ENCODE data around the gene AUTS2.

DNA sequence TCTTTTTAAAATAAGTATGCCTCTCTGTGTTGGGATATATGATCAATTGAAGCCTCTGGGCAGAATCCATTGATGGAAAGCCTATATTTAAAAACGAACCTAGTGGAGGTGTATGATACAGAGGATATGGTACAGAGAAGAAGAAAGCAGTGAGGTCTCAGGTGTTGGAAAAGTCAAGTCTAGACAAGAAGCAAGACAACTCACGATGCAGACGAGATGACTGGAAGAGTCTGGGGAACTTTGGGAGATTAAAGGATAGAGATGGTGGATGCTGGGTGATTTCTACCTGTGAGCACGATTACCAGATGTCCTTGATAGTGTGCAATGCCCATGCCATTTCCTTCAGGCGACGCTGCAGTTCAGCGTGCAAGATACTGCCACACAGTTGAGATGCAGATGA, 1009.0 kb downstream of the AUTS2 start:
- no peak for TF ChIP-seq POLR2A (IDR thresholded peaks at IDR 0.05)
- TF ChIP-seq, protein P1, sequence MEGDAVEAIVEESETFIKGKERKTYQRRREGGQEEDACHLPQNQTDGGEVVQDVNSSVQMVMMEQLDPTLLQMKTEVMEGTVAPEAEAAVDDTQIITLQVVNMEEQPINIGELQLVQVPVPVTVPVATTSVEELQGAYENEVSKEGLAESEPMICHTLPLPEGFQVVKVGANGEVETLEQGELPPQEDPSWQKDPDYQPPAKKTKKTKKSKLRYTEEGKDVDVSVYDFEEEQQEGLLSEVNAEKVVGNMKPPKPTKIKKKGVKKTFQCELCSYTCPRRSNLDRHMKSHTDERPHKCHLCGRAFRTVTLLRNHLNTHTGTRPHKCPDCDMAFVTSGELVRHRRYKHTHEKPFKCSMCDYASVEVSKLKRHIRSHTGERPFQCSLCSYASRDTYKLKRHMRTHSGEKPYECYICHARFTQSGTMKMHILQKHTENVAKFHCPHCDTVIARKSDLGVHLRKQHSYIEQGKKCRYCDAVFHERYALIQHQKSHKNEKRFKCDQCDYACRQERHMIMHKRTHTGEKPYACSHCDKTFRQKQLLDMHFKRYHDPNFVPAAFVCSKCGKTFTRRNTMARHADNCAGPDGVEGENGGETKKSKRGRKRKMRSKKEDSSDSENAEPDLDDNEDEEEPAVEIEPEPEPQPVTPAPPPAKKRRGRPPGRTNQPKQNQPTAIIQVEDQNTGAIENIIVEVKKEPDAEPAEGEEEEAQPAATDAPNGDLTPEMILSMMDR (IDR thresholded peaks at IDR 0.05): no peak

All from thyroid gland (tissue), 4 donors.